Neural crest cell (in vitro differentiated cells): ENCODE measurements around the gene RDH8. TPM values are rescaled to one million over a fixed set of nuclear protein-coding genes. Genes with fewer than 3 reads are reported as not detected.
"Not testable (repeated sequence)": the region's sequence is repeated elsewhere in the genome, so short reads cannot be mapped to it uniquely, and the experiment has no call there.

Experiments
- DNase-seq: peaks from one replicate; pipeline ENCODE4 v3.0.0; 2021; ENCODE audit warnings: low read depth, mixed read lengths, low spot score
- H3K27ac Mint-ChIP-seq: one replicate; pipeline ENCODE4 v1.8.0; 2021; ENCODE audit warnings: mild to moderate bottlenecking, mixed read lengths; ENCODE audit not compliant: unreplicated experiment
- H3K27me3 Mint-ChIP-seq: 2 replicates; pipeline ENCODE4 v1.8.0; 2021; ENCODE audit warnings: low read depth, mild to moderate bottlenecking, mixed read lengths
- H3K36me3 Mint-ChIP-seq: 2 replicates; pipeline ENCODE4 v1.8.0; 2021; ENCODE audit warnings: low read depth, mild to moderate bottlenecking, mixed read lengths
- H3K4me1 Mint-ChIP-seq: 2 replicates; pipeline ENCODE4 v1.8.0; 2021; ENCODE audit warnings: mixed read lengths
- H3K4me3 Mint-ChIP-seq: one replicate; pipeline ENCODE4 v1.8.0; 2021; ENCODE audit warnings: mild to moderate bottlenecking, mixed read lengths
- H3K9me3 Mint-ChIP-seq: 2 replicates; pipeline ENCODE4 v1.8.0; 2021; ENCODE audit warnings: mixed read lengths
- CTCF ChIP-seq: fragments of 200-600 bp; sonication (generic); conservative IDR thresholded peaks from 2 replicates; pipeline ENCODE4 v1.5.0; 2021; ENCODE audit warnings: antibody characterized with exemption, mild to moderate bottlenecking
- total RNA-seq: library from RNA; stranded (reverse); gene quantifications from 2 replicates; pipeline ENCODE4 v1.2.1, GENCODE V29; 2021

The RDH8 gene
- total RNA-seq, 1 donor from 2014 or later = not detected

- Mint-ChIP-seq H3K27me3 (peaks cover 29% of the 10 kb centered on the region), H3K9me3 (no peaks in the 10 kb centered on the region), H3K36me3 (no peaks in the 10 kb centered on the region), H3K4me1 (peaks cover under 1% of the 10 kb centered on the region), H3K4me3 (no peak overlapping the region), H3K27ac (no peak overlapping the region)
- no peak for TF ChIP-seq CTCF
- no peak for DNase-seq
Measured at GRCh38 chr19:10018263-10018662, 5.0 kb downstream of the RDH8 start.

GRCh38 chr19:10018786-10019185 is 5.5 kb downstream of the RDH8 start:
- Mint-ChIP-seq H3K9me3 (no peaks in the 10 kb centered on the region), H3K27ac (no peak overlapping the region), H3K4me3 (no peak overlapping the region), H3K4me1 (no peaks in the 10 kb centered on the region), H3K36me3 (no peaks in the 10 kb centered on the region), H3K27me3 (peaks cover 24% of the 10 kb centered on the region)
- no peak for DNase-seq
- no peak for TF ChIP-seq CTCF

- H3K4me3 Mint-ChIP-seq = no peak overlapping the region
- TF ChIP-seq CTCF = no peak
- peaks cover 19% of the 10 kb centered on the region for H3K27me3 Mint-ChIP-seq
- no peaks in the 10 kb centered on the region for H3K9me3 Mint-ChIP-seq
- no peaks in the 10 kb centered on the region for H3K4me1 Mint-ChIP-seq
- H3K27ac Mint-ChIP-seq = no peak overlapping the region
- H3K36me3 Mint-ChIP-seq = no peaks in the 10 kb centered on the region
- DNase-seq = no peak
Measured at GRCh38 chr19:10019246-10019645, 6.0 kb downstream of the RDH8 start.

GRCh38 chr19:10020851-10021250 is 7.6 kb downstream of the RDH8 start:
- Mint-ChIP-seq H3K4me3 (no peak overlapping the region), H3K36me3 (no peaks in the 10 kb centered on the region), H3K27me3 (peaks cover 14% of the 10 kb centered on the region), H3K9me3 (no peaks in the 10 kb centered on the region), H3K4me1 (no peaks in the 10 kb centered on the region), H3K27ac (no peak overlapping the region)
- TF ChIP-seq CTCF = no peak
- DNase-seq = no peak

GRCh38 chr19:10021446-10021845 is 8.2 kb downstream of the RDH8 start:
- H3K36me3 Mint-ChIP-seq = no peaks in the 10 kb centered on the region
- H3K9me3 Mint-ChIP-seq = no peaks in the 10 kb centered on the region
- H3K4me3 Mint-ChIP-seq = no peak overlapping the region
- peaks cover 14% of the 10 kb centered on the region for H3K27me3 Mint-ChIP-seq
- DNase-seq = no peak
- peak overlapping the region; percentile 81 for H3K27ac Mint-ChIP-seq
- H3K4me1 Mint-ChIP-seq = no peaks in the 10 kb centered on the region
- no peak for TF ChIP-seq CTCF

- no peak for TF ChIP-seq CTCF
- no peak overlapping the region for H3K4me3 Mint-ChIP-seq
- no peaks in the 10 kb centered on the region for H3K4me1 Mint-ChIP-seq
- H3K36me3 Mint-ChIP-seq = no peaks in the 10 kb centered on the region
- peak overlapping the region; percentile 81 for H3K27ac Mint-ChIP-seq
- H3K9me3 Mint-ChIP-seq = no peaks in the 10 kb centered on the region
- no peak for DNase-seq
- H3K27me3 Mint-ChIP-seq = peaks cover 15% of the 10 kb centered on the region
Measured at GRCh38 chr19:10021863-10022262, 8.6 kb downstream of the RDH8 start.

GRCh38 chr19:10023096-10023495 is 9.8 kb downstream of the RDH8 start:
- H3K27me3 Mint-ChIP-seq = peaks cover 17% of the 10 kb centered on the region
- not testable (repeated sequence) for H3K9me3 Mint-ChIP-seq, H3K4me3 Mint-ChIP-seq, H3K27ac Mint-ChIP-seq, DNase-seq, H3K4me1 Mint-ChIP-seq, H3K36me3 Mint-ChIP-seq
